Measurements from ENCODE around the gene AGAP5. TPM values are rescaled to one million over a fixed set of nuclear protein-coding genes. Genes with fewer than 3 reads are reported as not detected.

The AGAP5 gene
- total and polyA plus RNA-seq, 9 donors: 4.4 to 16.7 (median 6.3) TPM

DNA sequence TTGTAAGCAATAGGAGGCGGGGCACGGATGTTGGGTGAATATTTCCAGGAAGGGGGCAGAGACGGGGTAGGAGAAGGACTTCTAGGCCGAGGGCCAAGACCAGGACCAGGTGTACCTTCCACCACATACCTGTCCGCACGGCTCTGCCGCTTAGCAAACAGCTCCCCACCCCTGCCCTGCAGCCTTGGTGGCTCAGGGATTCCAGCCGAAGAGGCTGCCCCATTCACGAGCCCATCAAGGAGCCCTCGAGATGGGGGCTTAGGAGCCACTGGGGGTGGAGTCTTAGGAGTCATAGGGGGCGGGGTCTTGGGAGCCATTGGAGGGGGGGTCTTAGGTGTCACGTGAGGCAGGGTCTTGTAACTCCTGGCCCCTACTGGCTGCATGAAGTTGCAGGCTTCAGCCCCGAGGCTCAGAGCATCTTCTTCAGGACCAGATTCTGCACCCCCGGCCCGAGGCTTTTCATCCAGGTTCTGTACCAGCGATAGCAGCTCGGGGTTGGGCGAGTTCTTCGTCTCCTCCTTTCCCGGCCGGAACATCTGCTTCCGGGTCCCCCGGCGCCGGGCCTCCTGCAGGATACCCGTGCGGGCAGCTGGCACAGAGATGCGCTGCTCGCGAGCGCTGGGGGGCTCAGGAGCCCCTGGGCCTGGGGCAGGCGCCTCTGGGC lies 50.6 kb downstream of the AGAP5 start:
- peaks cover 20% of the 10 kb centered on the region for H3K36me3 ChIP-seq (ENCODE audit: control insufficient read depth, insufficient read depth, low read length)
- 0% methylated on average over 17 of the region's 32 CpGs for WGBS (ENCODE audit: insufficient coverage)
- no peaks in the 10 kb centered on the region for H3K9me3 ChIP-seq (replicated peaks; ENCODE audit: control insufficient read depth, low read depth, low read length)
- H3K4me3 ChIP-seq (ENCODE audit: low read length): peak overlapping the region; percentile 81
- H3K4me1 ChIP-seq (ENCODE audit: control insufficient read depth, insufficient read depth, low read length): peaks cover 47% of the 10 kb centered on the region
- H3K27ac ChIP-seq (ENCODE audit: low read length): peak overlapping the region; percentile 59
- no peaks in the 10 kb centered on the region for H3K27me3 ChIP-seq (ENCODE audit: control insufficient read depth, insufficient read depth, low read length)
- peak; percentile 84 for DNase-seq

DNA sequence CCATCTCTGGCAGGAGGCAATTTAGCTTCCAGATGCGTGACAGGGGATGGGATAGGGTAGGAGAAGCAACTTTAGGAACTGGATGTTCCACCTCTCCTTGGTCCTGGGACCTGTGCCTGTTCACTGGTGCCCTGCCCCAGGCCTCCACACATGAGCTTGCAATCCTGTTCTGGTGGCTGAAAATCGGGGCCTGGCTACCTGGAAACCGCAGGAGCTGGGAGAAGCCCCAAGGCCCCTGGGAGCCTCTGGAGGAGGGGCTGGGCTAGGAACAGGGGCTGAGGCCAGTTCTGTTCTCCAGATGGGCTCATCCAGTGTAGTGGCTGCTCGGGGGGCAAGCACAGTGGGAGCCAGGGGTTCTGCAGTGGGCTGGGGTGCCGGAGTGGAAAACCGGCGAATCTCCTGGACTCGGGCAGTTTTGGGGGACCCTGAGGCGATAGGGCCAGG lies 51.3 kb downstream of the AGAP5 start:
- WGBS (ENCODE audit: insufficient coverage): 72% methylated on average over 8 of the region's 9 CpGs
- no peak overlapping the region for H3K4me3 ChIP-seq (ENCODE audit: low read length)
- H3K9me3 ChIP-seq (replicated peaks; ENCODE audit: control insufficient read depth, low read depth, low read length): no peaks in the 10 kb centered on the region
- no peaks in the 10 kb centered on the region for H3K27me3 ChIP-seq (ENCODE audit: control insufficient read depth, insufficient read depth, low read length)
- peak overlapping the region; percentile 51 for H3K27ac ChIP-seq (ENCODE audit: low read length)
- peaks cover 52% of the 10 kb centered on the region for H3K4me1 ChIP-seq (ENCODE audit: control insufficient read depth, insufficient read depth, low read length)
- peaks cover 20% of the 10 kb centered on the region for H3K36me3 ChIP-seq (ENCODE audit: control insufficient read depth, insufficient read depth, low read length)
- no peak for DNase-seq

DNA sequence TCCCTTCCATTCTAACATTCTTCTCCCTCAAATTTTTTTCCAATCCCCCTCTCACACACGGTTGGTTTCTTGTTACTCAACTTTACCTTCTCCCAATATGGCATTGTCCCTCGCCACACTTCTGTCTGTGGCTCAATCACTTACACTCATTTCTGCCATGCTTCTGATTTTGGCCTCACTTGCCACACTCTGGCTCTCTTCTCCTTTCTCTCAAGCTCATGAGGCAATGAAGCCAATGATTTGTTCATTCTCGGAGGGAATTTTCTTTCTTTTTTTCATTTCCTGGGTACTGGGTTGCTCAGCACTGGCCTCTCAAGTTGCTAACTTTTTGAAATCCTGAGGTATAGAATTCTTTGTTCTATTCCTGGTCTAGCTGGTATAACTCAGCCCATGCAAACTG lies 52.7 kb downstream of the AGAP5 start:
- H3K27me3 ChIP-seq (ENCODE audit: control insufficient read depth, insufficient read depth, low read length): no peaks in the 10 kb centered on the region
- H3K27ac ChIP-seq (ENCODE audit: low read length): no peak overlapping the region
- H3K4me1 ChIP-seq (ENCODE audit: control insufficient read depth, insufficient read depth, low read length): peaks cover 49% of the 10 kb centered on the region
- no peaks in the 10 kb centered on the region for H3K9me3 ChIP-seq (replicated peaks; ENCODE audit: control insufficient read depth, low read depth, low read length)
- H3K36me3 ChIP-seq (ENCODE audit: control insufficient read depth, insufficient read depth, low read length): peaks cover 15% of the 10 kb centered on the region
- 72% methylated on average over 2 of the region's 3 CpGs for WGBS (ENCODE audit: insufficient coverage)
- no peak overlapping the region for H3K4me3 ChIP-seq (ENCODE audit: low read length)
- no peak for DNase-seq

DNA sequence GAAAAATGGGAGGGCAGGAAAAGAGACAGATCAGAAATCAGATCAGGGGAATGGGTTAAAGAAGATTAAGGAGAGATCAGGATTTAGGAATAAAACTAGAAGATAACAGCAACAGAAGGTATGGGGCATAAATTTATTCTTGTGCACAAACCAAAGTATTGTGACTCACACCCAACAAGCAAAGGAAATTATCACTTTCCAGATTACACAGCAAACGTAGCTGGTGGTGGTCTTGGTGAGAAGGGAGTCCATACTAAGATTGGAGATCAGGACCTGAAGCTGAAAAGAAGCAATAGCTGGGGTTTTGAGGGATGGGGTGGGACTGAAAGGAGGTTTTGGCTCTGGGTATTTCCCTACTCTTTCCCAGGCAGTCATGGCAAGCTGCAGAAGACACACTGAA lies 53.1 kb downstream of the AGAP5 start:
- DNase-seq: no peak
- no peak overlapping the region for H3K4me3 ChIP-seq (ENCODE audit: low read length)
- no peaks in the 10 kb centered on the region for H3K9me3 ChIP-seq (replicated peaks; ENCODE audit: control insufficient read depth, low read depth, low read length)
- H3K27ac ChIP-seq (ENCODE audit: low read length): no peak overlapping the region
- WGBS (ENCODE audit: insufficient coverage): no CpG with 5 or more reads among the region's 1 CpG
- peaks cover 49% of the 10 kb centered on the region for H3K4me1 ChIP-seq (ENCODE audit: control insufficient read depth, insufficient read depth, low read length)
- H3K27me3 ChIP-seq (ENCODE audit: control insufficient read depth, insufficient read depth, low read length): no peaks in the 10 kb centered on the region
- peaks cover 11% of the 10 kb centered on the region for H3K36me3 ChIP-seq (ENCODE audit: control insufficient read depth, insufficient read depth, low read length)

DNA sequence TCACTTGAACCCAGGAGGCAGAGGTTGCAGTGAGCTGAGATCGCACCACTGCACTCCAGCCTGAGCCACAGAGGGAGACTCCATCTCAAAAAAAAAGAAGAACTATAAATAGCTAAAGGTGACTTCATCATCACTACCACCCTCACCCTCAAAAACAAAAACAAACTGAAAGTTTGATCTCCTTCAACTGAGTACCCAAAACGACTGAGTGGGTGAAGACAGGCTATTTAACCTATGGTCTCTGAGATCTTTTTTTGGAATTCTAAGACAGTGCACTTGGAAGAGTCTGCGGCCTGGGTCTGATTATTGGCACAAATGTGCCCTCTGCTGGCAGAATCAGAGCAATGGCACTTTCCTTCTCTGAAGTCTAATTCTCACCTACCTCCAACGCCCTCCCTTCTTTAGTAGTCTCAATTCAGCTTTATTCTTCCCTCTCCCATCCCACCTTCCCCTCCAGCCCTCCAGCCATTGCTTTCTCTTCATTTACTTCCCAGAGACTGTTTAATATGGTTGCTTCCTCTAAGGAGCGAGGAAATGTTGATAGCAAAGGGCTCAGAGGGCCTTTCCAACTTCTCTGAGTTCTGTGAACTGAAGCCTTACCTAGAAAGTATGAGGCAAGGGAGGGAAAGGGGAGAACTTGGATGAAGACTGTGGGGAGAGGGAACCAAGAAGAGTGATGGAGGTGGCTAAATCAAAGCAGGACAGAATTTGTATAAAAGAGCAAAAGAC lies 53.7 kb downstream of the AGAP5 start:
- 22% methylated on average over 3 of the region's 5 CpGs for whole genome bisulfite sequencing (ENCODE audit: insufficient coverage)
- peak; percentile 82 for DNase-seq
- H3K27ac ChIP-seq (ENCODE audit: low read length): no peak overlapping the region
- peaks cover 11% of the 10 kb centered on the region for H3K36me3 ChIP-seq (ENCODE audit: control insufficient read depth, insufficient read depth, low read length)
- no peaks in the 10 kb centered on the region for H3K27me3 ChIP-seq (ENCODE audit: control insufficient read depth, insufficient read depth, low read length)
- peaks cover 49% of the 10 kb centered on the region for H3K4me1 ChIP-seq (ENCODE audit: control insufficient read depth, insufficient read depth, low read length)
- H3K9me3 ChIP-seq (replicated peaks; ENCODE audit: control insufficient read depth, low read depth, low read length): no peaks in the 10 kb centered on the region
- no peak overlapping the region for H3K4me3 ChIP-seq (ENCODE audit: low read length)

DNA sequence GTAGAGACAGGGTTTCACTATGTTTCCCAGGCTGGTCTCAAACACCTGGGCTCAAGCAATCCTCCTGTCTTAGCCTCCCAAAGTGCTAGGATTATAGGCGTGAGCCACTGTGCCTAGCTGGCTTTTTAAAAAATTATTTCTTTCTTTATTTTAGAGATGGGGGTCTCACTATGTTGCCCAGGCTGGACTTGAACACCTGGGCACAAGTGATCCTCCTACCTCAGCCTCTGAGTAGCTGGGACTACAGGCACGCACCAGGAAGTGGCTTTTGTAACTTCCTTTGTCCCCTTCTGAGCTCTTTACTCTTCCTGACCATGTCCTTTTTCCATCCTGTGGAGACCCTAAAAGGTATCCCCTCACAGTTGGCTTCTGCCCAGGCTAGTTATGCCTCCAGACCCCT lies 54.5 kb downstream of the AGAP5 start:
- H3K4me1 ChIP-seq (ENCODE audit: control insufficient read depth, insufficient read depth, low read length): peaks cover 42% of the 10 kb centered on the region
- H3K4me3 ChIP-seq (ENCODE audit: low read length): no peak overlapping the region
- H3K27ac ChIP-seq (ENCODE audit: low read length): no peak overlapping the region

DNA sequence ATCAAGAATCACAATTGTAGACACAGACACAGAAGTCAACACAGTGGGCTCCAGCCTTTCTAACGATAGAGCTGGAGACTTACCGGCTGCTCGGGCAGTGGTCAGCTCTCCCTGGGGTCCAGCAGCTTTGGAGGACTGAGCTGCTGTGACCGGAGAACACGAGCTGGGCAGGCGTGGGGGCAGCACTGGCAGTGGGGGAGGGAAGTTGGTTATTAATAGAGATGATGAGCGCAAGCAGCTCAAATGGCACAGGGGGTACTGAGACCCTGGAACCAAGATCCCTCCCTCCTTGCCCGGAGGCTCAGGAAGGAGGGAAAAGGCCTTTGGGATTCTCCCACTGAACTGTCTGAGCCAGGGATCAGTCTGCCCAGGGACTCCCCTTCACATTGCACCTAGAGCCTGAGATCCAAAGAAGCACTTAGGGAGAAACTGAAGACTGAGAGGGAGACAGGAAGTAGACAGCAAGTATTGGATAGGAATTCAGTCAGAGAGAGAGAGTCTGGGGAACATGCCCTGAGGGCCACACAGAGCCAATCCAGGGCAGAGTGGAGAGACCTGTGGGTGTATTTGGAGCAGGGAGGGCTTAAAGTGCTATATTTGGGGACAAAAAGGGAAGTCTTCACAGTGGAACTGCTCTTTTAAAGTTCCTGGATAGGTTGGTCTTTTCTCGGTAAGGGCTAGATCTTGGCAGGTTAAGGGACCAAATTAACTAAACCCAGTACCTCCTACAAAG lies 56.4 kb downstream of the AGAP5 start, which contains the start of gene MYOZ1:
MYOZ1 (minus strand) TSS at position 147 of the 733 bp plus-strand sequence. CDS start 1,457 bp downstream, outside the sequence.
- H3K27me3 ChIP-seq (ENCODE audit: control insufficient read depth, insufficient read depth, low read length): no peaks in the 10 kb centered on the region
- WGBS (ENCODE audit: insufficient coverage): 53% methylated on average over 4 of the region's 9 CpGs
- peaks cover 13% of the 10 kb centered on the region for H3K36me3 ChIP-seq (ENCODE audit: control insufficient read depth, insufficient read depth, low read length)
- H3K9me3 ChIP-seq (replicated peaks; ENCODE audit: control insufficient read depth, low read depth, low read length): no peaks in the 10 kb centered on the region
- peak within 1 kb of the TSS; percentile 87 for H3K27ac ChIP-seq (ENCODE audit: low read length)
- DNase-seq: peak; percentile 53
- peaks cover 30% of the 10 kb centered on the region for H3K4me1 ChIP-seq (ENCODE audit: control insufficient read depth, insufficient read depth, low read length)
- peak within 1 kb of the TSS; percentile 49 for H3K4me3 ChIP-seq (ENCODE audit: low read length)

More for the DNA sequence above, 54.5 kb downstream of the AGAP5 start:
- DNase-seq: no peak
- no peaks in the 10 kb centered on the region for H3K27me3 ChIP-seq (ENCODE audit: control insufficient read depth, insufficient read depth, low read length)
- H3K36me3 ChIP-seq (ENCODE audit: control insufficient read depth, insufficient read depth, low read length): peaks cover 7% of the 10 kb centered on the region
- H3K9me3 ChIP-seq (replicated peaks; ENCODE audit: control insufficient read depth, low read depth, low read length): no peaks in the 10 kb centered on the region
- 67% methylated on average over 1 of the region's 2 CpGs for WGBS (ENCODE audit: insufficient coverage)

DNA sequence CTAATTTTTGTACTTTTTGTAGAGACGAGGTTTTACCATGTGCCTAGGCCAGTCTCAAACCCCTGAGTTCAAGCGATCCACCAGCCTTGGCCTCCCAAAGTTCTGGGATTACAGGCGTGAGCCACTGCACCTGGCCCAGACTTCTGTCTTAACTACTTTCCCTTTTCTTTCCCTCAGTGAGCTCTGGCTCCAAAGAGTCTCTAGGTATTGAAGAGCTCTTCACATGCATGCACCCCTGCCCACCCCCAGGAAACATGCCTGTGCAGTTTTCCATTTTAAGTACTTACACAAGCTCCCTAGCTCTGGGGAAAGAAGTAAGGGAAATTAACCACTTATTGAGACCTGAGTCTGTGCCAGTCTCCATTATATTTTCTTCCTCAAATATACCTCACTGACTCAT lies 58.6 kb downstream of the AGAP5 start:
- H3K36me3 ChIP-seq (ENCODE audit: control insufficient read depth, insufficient read depth, low read length): peaks cover 13% of the 10 kb centered on the region
- H3K27me3 ChIP-seq (ENCODE audit: control insufficient read depth, insufficient read depth, low read length): no peaks in the 10 kb centered on the region
- peaks cover 45% of the 10 kb centered on the region for H3K4me1 ChIP-seq (ENCODE audit: control insufficient read depth, insufficient read depth, low read length)
- peak overlapping the region; percentile 49 for H3K4me3 ChIP-seq (ENCODE audit: low read length)
- 71% methylated on average over 3 of the region's 3 CpGs for WGBS (ENCODE audit: insufficient coverage)
- DNase-seq: no peak
- H3K27ac ChIP-seq (ENCODE audit: low read length): peak overlapping the region; percentile 71
- no peaks in the 10 kb centered on the region for H3K9me3 ChIP-seq (replicated peaks; ENCODE audit: control insufficient read depth, low read depth, low read length)

DNA sequence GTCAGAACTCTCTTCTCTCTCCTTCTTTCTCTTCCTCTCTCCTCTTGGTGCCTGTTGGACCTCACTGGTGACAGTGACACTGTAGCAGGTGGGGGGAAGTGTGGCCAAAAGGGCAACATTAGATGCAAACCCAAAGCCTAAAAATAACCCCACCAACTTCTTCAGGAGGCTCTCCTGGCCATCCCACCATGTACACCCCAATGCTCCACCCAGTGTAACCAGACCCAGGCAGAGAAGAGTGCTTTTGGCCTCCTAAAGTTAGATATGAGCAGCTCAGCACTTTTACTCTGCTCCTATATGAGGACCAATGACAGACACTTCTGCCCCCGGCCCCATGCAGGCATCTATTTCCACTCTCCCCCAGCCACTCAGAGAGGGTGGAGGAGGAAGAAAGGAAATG lies 62.1 kb downstream of the AGAP5 start:
- Histone ChIP-seq H3K27me3 (ENCODE audit: control insufficient read depth, insufficient read depth, low read length) (no peaks in the 10 kb centered on the region), H3K27ac (ENCODE audit: low read length) (peak overlapping the region; percentile 73), H3K9me3 (replicated peaks; ENCODE audit: control insufficient read depth, low read depth, low read length) (no peaks in the 10 kb centered on the region), H3K4me1 (ENCODE audit: control insufficient read depth, insufficient read depth, low read length) (peaks cover 30% of the 10 kb centered on the region), H3K36me3 (ENCODE audit: control insufficient read depth, insufficient read depth, low read length) (peaks cover 23% of the 10 kb centered on the region), H3K4me3 (ENCODE audit: low read length) (no peak overlapping the region)
- no CpG with 5 or more reads among the region's 1 CpG for WGBS (ENCODE audit: insufficient coverage)
- DNase-seq: peak; percentile 79

DNA sequence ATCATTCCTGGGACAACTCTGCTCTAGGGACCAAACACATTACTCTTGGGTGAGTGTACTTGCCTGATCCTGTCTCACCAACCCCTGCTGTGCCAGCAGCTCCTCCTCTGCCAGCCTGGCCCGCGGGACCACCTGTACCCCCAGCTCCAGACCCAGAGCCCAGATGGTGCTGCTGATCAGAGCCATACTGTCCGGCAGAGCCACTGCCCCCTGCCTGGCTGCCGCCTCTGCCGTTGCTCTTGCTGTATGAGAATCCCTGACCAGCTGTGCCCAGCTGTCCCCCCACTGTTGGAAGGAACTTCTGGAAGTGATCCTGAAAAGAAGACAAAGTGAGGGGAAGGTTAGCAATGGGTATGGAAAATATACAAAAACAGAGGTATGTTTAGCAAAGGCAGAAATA lies 63.5 kb downstream of the AGAP5 start:
- 53% methylated on average over 3 of the region's 5 CpGs for WGBS (ENCODE audit: insufficient coverage)
- peak; percentile 55 for DNase-seq

More for the DNA sequence above, 63.5 kb downstream of the AGAP5 start:
- no peaks in the 10 kb centered on the region for H3K27me3 ChIP-seq (ENCODE audit: control insufficient read depth, insufficient read depth, low read length)
- H3K9me3 ChIP-seq (replicated peaks; ENCODE audit: control insufficient read depth, low read depth, low read length): no peaks in the 10 kb centered on the region
- peaks cover 19% of the 10 kb centered on the region for H3K36me3 ChIP-seq (ENCODE audit: control insufficient read depth, insufficient read depth, low read length)
- H3K4me3 ChIP-seq (ENCODE audit: low read length): no peak overlapping the region
- peak overlapping the region; percentile 65 for H3K27ac ChIP-seq (ENCODE audit: low read length)
- H3K4me1 ChIP-seq (ENCODE audit: control insufficient read depth, insufficient read depth, low read length): peaks cover 30% of the 10 kb centered on the region
